Mucosa of stomach (tissue), 1 donor: ENCODE measurements around the gene SUGCT.

Source experiments
- H3K27me3 ChIP-seq: one replicate; pipeline ENCODE4 v1.7.0; 2013; ENCODE audit warnings: mild to moderate bottlenecking, low read length; ENCODE audit not compliant: control insufficient read depth, insufficient read depth
- H3K36me3 ChIP-seq: one replicate; pipeline ENCODE4 v1.7.0; 2013; ENCODE audit warnings: low read length; ENCODE audit not compliant: control insufficient read depth, insufficient read depth
- H3K4me1 ChIP-seq: one replicate; pipeline ENCODE4 v1.7.0; 2013; ENCODE audit warnings: mild to moderate bottlenecking, low read length; ENCODE audit not compliant: control insufficient read depth, insufficient read depth
- H3K4me3 ChIP-seq: one replicate; pipeline ENCODE4 v1.7.0; 2013; ENCODE audit warnings: low read length
- H3K9ac ChIP-seq: one replicate; pipeline ENCODE4 v1.7.0; 2013; ENCODE audit warnings: mild to moderate bottlenecking, low read length, moderate library complexity
- H3K9me3 ChIP-seq: one replicate; pipeline ENCODE4 v1.7.0; 2013; ENCODE audit warnings: mild to moderate bottlenecking, low read length, moderate library complexity; ENCODE audit not compliant: control insufficient read depth
- donor health status: Pancreatic carcinoma.

SUGCT gene

DNA sequence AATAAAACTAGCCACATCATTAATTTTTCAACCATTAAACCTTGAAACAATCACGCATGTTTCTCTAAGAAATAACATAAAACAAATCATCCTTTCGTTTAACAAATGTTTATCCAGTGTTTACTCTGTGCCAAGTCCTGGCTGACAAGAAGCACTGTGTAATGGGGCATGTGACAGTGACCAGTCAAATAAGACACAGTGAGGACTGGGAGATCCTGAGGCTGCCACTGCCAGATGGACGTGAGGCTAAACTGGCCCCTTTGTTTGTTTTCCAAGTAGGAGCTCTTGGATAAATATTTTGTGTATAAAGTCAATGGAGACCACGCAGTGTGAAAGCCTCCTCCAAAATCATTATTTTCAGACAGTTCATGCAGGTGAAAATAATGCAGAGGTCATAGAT, 626.2 kb downstream of the SUGCT start:
- Histone ChIP-seq H3K4me3 (no peak overlapping the region), H3K36me3 (no peaks in the 10 kb centered on the region)

GRCh38 chr7:40761762-40762560, 627.2 kb downstream of the SUGCT start:
- Histone ChIP-seq H3K9me3 (no peaks in the 10 kb centered on the region), H3K9ac (no peak overlapping the region), H3K36me3 (no peaks in the 10 kb centered on the region), H3K27me3 (no peaks in the 10 kb centered on the region), H3K4me1 (no peaks in the 10 kb centered on the region), H3K4me3 (no peak overlapping the region)

More for the DNA sequence above, 626.2 kb downstream of the SUGCT start:
- H3K9me3 ChIP-seq, result no peaks in the 10 kb centered on the region
- no peaks in the 10 kb centered on the region for H3K27me3 ChIP-seq
- H3K4me1 ChIP-seq, result no peaks in the 10 kb centered on the region
- H3K9ac ChIP-seq, result no peak overlapping the region

DNA sequence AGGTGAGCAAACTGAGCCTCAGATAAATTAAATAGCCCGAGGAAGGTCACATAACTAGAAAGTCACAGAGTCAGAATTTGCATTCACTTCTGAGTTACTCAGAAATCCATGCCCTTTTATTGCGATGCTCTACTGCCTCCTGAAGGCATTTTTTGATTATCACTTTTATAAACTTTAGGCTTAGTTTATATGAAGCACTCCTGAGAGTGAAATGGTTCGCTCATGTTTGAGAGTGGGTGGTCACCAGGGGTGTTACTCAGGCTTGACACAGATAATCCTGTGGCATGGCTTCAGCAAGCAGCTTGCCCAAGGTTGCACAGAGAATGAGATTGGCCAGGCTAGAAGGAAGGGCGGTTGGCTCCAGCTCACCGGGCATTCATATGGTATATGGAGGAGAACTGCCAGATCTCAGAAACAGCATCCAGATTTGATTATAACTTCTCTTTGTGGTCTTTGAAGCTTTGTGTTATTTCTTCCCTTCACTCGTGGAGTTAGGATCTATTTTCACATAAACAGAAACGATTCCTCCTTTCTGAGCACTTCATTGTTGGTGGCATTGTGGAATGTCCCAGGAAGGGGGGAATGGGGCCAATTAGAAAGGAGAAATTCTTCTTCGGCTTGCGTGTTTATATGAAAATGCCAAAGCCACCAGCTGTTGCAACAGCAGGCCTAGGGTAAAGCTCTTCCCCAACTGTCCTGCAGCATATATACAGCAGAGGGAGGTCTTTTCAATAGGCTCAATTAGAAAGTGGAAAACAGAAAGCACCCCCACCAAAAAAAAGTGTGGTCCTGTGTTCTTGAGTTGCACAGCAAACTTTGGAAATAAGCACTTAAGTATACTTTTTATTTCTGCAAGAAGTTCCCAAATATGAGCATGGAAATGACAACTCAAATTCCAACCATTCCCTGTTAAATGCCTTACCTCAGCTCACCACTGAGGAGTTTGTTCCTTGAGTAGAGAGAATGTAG, 628.8 kb downstream of the SUGCT start:
- Histone ChIP-seq H3K4me1 (no peaks in the 10 kb centered on the region), H3K4me3 (no peak overlapping the region), H3K9ac (no peak overlapping the region), H3K36me3 (no peaks in the 10 kb centered on the region), H3K27me3 (no peaks in the 10 kb centered on the region), H3K9me3 (no peaks in the 10 kb centered on the region)

DNA sequence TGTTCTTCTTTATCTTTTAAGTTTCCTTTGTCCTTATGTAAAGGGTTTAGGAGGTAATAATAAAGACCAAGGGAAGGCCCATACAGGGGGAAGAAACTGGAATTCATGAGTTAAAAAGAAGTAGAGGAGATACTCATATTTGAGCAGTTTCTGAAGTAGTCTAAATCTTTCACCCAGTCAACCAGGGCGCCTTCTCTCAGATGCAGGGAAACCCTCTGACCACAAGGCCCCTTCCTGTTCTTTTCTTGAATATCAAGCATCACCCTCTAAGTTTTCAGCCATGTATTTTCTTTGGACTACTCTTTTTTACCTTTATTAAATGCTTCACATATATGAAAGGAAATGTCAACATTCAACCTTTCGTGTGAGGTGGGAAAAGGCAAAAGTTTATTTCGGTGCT, 630.8 kb downstream of the SUGCT start:
- H3K9ac ChIP-seq, result no peak overlapping the region
- no peaks in the 10 kb centered on the region for H3K4me1 ChIP-seq
- H3K27me3 ChIP-seq, result no peaks in the 10 kb centered on the region
- H3K4me3 ChIP-seq, result no peak overlapping the region
- no peaks in the 10 kb centered on the region for H3K9me3 ChIP-seq
- H3K36me3 ChIP-seq, result no peaks in the 10 kb centered on the region

GRCh38 chr7:40772096-40772495, 637.3 kb downstream of the SUGCT start:
- no peak overlapping the region for H3K4me3 ChIP-seq
- H3K36me3 ChIP-seq, result no peaks in the 10 kb centered on the region
- no peaks in the 10 kb centered on the region for H3K9me3 ChIP-seq
- H3K27me3 ChIP-seq, result no peaks in the 10 kb centered on the region
- H3K4me1 ChIP-seq, result no peaks in the 10 kb centered on the region
- H3K9ac ChIP-seq, result no peak overlapping the region

GRCh38 chr7:40773656-40774055, 638.9 kb downstream of the SUGCT start:
- H3K4me1 ChIP-seq, result no peaks in the 10 kb centered on the region
- no peaks in the 10 kb centered on the region for H3K36me3 ChIP-seq
- no peak overlapping the region for H3K9ac ChIP-seq
- H3K27me3 ChIP-seq, result no peaks in the 10 kb centered on the region
- no peaks in the 10 kb centered on the region for H3K9me3 ChIP-seq
- no peak overlapping the region for H3K4me3 ChIP-seq

DNA sequence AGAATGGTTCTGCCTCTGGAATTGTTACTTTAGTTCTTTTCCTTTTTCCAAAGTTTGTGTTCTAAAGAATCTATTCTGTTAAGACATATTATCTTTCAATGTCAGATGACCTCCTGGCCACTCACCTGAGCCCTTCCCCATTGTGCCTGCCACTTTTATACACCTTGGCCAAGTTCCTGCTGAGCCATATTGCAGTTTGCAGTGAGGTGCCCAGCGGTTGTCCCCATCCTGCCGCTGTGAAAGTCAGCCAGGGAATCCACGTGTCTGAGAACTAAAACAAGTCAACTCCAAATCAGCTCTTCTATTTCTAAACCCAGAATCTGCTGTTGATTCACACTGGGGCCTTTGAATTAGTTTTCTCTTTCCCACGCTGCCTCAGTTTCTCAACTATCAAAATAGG, 641.1 kb downstream of the SUGCT start:
- no peaks in the 10 kb centered on the region for H3K9me3 ChIP-seq
- H3K9ac ChIP-seq, result no peak overlapping the region
- no peaks in the 10 kb centered on the region for H3K4me1 ChIP-seq
- H3K4me3 ChIP-seq, result no peak overlapping the region
- no peaks in the 10 kb centered on the region for H3K36me3 ChIP-seq
- H3K27me3 ChIP-seq, result no peaks in the 10 kb centered on the region

DNA sequence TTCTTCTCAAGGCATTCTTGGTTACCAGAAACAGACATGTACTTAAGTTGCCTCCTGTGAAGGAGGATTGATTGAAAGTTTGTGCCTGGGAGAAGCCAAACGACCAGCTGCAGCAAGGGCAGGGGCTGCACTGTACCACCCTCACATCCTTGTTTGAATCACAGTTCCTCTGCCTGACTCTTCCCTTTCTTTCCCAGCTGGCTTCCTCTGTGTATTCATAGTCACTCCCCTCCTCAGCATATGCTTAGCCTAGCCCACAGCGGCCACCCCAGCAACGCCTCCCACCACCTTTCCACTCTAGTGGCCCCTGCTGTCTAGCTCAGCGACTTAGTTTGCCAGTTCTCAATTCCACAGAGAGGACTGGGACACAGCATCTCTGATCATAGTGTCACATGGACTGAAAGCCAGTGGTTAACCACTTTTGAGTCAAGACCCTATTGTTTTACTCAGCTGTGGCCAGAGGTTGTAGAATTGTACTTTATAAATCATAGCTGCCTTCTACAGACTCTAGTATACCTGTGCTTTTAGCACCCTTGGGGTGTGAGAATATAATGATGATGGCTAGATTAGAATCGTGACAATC, 643.0 kb downstream of the SUGCT start:
- no peaks in the 10 kb centered on the region for H3K36me3 ChIP-seq
- no peaks in the 10 kb centered on the region for H3K4me1 ChIP-seq
- H3K4me3 ChIP-seq, result no peak overlapping the region
- no peaks in the 10 kb centered on the region for H3K9me3 ChIP-seq
- H3K9ac ChIP-seq, result no peak overlapping the region
- no peaks in the 10 kb centered on the region for H3K27me3 ChIP-seq

DNA sequence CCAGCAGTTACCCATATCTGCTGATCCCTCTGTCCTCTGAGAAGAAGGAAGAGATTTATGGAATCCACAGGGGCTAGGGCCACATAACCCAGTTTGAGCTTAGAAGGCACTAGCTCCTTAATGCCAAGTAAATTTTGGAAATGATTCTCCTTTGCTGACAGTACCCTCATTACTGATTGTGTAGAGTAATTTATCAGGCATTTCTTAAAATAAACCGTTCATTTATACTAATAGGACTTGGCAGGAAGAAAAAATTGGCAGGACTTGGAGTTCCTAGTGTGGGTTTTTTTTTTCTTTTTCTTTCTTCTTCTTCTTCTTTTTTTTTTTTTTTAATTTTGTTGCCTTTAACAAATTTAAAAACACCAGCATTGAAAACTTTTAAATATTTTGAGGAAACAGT, 645.7 kb downstream of the SUGCT start:
- Histone ChIP-seq H3K4me1 (no peaks in the 10 kb centered on the region), H3K27me3 (no peaks in the 10 kb centered on the region)

GRCh38 chr7:40782836-40783235, 648.0 kb downstream of the SUGCT start:
- Histone ChIP-seq H3K36me3 (no peaks in the 10 kb centered on the region), H3K4me1 (no peaks in the 10 kb centered on the region), H3K9me3 (no peaks in the 10 kb centered on the region), H3K27me3 (no peaks in the 10 kb centered on the region), H3K9ac (no peak overlapping the region), H3K4me3 (no peak overlapping the region)

More for the DNA sequence above, 645.7 kb downstream of the SUGCT start:
- Histone ChIP-seq H3K4me3 (no peak overlapping the region), H3K36me3 (no peaks in the 10 kb centered on the region), H3K9me3 (no peaks in the 10 kb centered on the region), H3K9ac (no peak overlapping the region)

DNA sequence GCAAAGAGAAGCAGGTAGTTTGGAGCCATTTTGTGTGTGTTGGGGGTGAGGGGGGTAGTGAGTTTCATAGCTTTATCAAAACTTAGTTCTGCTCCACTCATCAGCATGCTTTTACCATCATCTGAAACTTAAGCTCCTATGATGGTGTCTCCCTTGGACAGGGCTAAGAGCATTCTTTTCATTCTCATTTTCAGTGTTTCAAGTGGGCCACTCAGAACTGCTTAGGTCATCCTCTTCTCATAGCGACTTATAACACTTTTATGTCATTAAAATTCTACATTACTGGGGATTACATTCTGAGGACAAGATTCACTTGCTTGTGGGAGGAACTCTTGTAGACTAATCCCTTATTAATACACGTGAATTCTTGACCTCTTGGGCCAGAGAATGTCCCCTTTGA, 649.4 kb downstream of the SUGCT start:
- Histone ChIP-seq H3K36me3 (no peaks in the 10 kb centered on the region), H3K9ac (no peak overlapping the region), H3K27me3 (no peaks in the 10 kb centered on the region), H3K4me3 (no peak overlapping the region), H3K9me3 (no peaks in the 10 kb centered on the region), H3K4me1 (no peaks in the 10 kb centered on the region)

DNA sequence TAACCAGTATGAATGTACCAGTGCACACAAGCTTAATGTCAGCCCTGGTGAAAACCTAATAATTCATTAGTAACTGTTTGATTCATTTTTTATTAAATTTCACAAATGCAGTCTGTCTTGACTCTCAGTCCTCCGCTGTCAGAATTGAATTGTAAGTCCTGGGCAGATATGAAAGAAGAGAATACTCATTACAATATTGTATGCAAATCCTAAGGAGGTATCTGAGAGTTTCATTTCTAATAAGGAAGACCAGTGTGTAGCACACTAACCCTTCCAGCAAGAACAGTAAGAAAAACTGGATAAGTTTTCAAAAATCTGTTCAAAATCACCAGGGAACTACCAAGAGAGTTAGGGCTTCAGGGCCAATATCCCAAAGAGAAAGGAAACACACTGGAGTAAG, 652.1 kb downstream of the SUGCT start:
- Histone ChIP-seq H3K4me3 (no peak overlapping the region), H3K36me3 (no peaks in the 10 kb centered on the region), H3K27me3 (no peaks in the 10 kb centered on the region), H3K9me3 (no peaks in the 10 kb centered on the region), H3K4me1 (no peaks in the 10 kb centered on the region), H3K9ac (no peak overlapping the region)
